IPS-20b (cell line): ENCODE data around the gene SLC22A5.

ENCODE experiments used
- H3K27ac ChIP-seq: one replicate; pipeline ENCODE4 v1.5.1; 2013; ENCODE audit warnings: low read length
- H3K27me3 ChIP-seq: 2 replicates; pipeline ENCODE4 v1.6.1; 2013; ENCODE audit warnings: mild to moderate bottlenecking, low read length, inconsistent platforms; ENCODE audit not compliant: insufficient read depth
- H3K36me3 ChIP-seq: 2 replicates; pipeline ENCODE4 v1.6.1; 2013; ENCODE audit warnings: low read depth, mild to moderate bottlenecking, inconsistent platforms, low read length, moderate library complexity; ENCODE audit not compliant: insufficient read depth
- H3K4me1 ChIP-seq: 2 replicates; pipeline ENCODE4 v1.6.1; 2013; ENCODE audit warnings: mild to moderate bottlenecking, control low read depth, inconsistent platforms, low read length, moderate library complexity; ENCODE audit not compliant: insufficient read depth
- H3K4me3 ChIP-seq: 2 replicates; pipeline ENCODE4 v1.5.1; 2013; ENCODE audit warnings: mild to moderate bottlenecking, low read length, inconsistent platforms
- H3K9ac ChIP-seq: 2 replicates; pipeline ENCODE4 v1.6.1; 2013; ENCODE audit warnings: low read depth, mild to moderate bottlenecking, inconsistent platforms, low read length, moderate library complexity
- H3K9me3 ChIP-seq: 2 replicates; pipeline ENCODE4 v1.6.1; 2013; ENCODE audit warnings: mild to moderate bottlenecking, low read depth, low read length, inconsistent platforms; ENCODE audit not compliant: insufficient read depth

Gene SLC22A5

GRCh38 chr5:132369474-132370180 lies at the start of gene SLC22A5:
Gene SLC22A5 (plus strand): TSS chr5:132369710. CDS start chr5:132369973, 263 bp downstream.
- peak within 1 kb of the TSS; percentile 80; the same call in 1 of the 2 replicates for H3K9ac ChIP-seq
- H3K9me3 ChIP-seq, result no peaks in the 10 kb centered on the region
- no peaks in the 10 kb centered on the region; the same call in 1 of the 2 replicates for H3K4me1 ChIP-seq
- peaks cover 25% of the 10 kb centered on the region for H3K27me3 ChIP-seq
- H3K36me3 ChIP-seq, result no peaks in the 10 kb centered on the region
- no peak within 1 kb of the TSS for H3K27ac ChIP-seq
- peak within 1 kb of the TSS; percentile 73 for H3K4me3 ChIP-seq

DNA sequence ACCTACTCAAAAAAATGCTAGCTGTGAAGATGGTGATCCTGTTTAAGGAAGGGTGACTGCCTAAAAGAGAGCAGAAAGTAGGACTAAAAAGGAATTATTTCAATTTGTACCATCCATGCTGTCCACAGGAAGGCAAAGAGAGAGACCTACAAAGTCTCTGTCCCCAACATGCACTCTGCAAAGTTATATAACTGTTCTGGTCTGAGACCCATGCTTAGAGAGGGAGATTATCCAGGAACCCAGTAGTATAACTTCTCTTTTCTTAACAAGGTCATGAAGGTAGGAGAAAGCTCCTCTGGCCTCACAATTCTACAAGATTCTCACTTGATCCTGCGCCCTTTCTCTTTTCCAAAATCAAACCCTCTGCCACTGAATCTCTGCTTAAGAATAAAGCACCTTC lies 49.5 kb upstream of the SLC22A5 start:
- no peaks in the 10 kb centered on the region for H3K27me3 ChIP-seq
- no peak overlapping the region for H3K4me3 ChIP-seq
- H3K4me1 ChIP-seq, result peaks cover 11% of the 10 kb centered on the region; the same call in 1 of the 2 replicates
- H3K36me3 ChIP-seq, result no peaks in the 10 kb centered on the region
- no peaks in the 10 kb centered on the region for H3K9me3 ChIP-seq
- H3K9ac ChIP-seq, result no peak overlapping the region
- H3K27ac ChIP-seq, result no peak overlapping the region

DNA sequence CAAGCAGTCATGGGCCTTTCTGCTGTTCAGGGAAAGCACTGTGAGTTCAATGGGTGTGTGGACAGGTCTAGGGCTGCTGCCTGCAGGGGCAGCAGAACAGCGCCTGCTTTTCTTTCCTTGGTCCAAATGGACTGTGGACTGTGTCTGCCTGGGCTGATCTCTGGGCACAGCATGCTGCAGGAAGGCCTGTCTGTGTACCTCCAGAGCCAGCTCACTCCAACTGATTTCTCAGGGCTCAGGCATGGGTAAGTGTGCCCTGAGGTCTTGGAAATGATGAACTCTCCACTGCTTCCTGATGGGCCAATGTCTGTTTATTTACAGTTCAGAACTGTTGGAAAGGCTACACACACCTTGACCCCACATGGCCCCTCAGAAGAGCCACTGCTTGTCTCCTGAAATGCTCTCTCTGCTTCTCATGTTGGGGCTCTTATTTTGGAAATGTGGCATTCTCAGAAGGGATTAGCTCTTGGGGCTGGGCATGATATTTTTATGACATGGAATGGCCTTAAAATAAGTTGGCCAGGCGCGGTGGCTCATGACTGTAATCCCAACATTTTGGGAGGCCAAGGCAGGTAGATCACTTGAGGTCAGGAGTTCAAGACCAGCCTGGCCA lies 48.3 kb upstream of the SLC22A5 start:
- no peak overlapping the region for H3K9ac ChIP-seq
- H3K27ac ChIP-seq, result no peak overlapping the region
- no peaks in the 10 kb centered on the region for H3K36me3 ChIP-seq
- peaks cover 11% of the 10 kb centered on the region; the same call in 1 of the 2 replicates for H3K4me1 ChIP-seq
- H3K27me3 ChIP-seq, result no peaks in the 10 kb centered on the region
- H3K9me3 ChIP-seq, result no peaks in the 10 kb centered on the region
- H3K4me3 ChIP-seq, result no peak overlapping the region

GRCh38 chr5:132322266-132322665 lies 47.2 kb upstream of the SLC22A5 start:
- Histone ChIP-seq H3K9ac (peak overlapping the region; percentile 44; the same call in 1 of the 2 replicates), H3K27me3 (no peaks in the 10 kb centered on the region), H3K4me1 (peaks cover 11% of the 10 kb centered on the region; the same call in 1 of the 2 replicates), H3K4me3 (peak overlapping the region; percentile 37; the same call in 1 of the 2 replicates), H3K36me3 (no peaks in the 10 kb centered on the region), H3K27ac (no peak overlapping the region), H3K9me3 (no peaks in the 10 kb centered on the region)

- Histone ChIP-seq H3K4me3 (no peak overlapping the region), H3K4me1 (peaks cover 11% of the 10 kb centered on the region; the same call in 1 of the 2 replicates), H3K9me3 (no peaks in the 10 kb centered on the region)
Observed at GRCh38 chr5:132323202-132323601, 46.3 kb upstream of the SLC22A5 start.

GRCh38 chr5:132325691-132326090 lies 43.8 kb upstream of the SLC22A5 start:
- Histone ChIP-seq H3K27me3 (no peaks in the 10 kb centered on the region), H3K9me3 (no peaks in the 10 kb centered on the region), H3K36me3 (no peaks in the 10 kb centered on the region)

More at GRCh38 chr5:132323202-132323601, 46.3 kb upstream of the SLC22A5 start:
- H3K36me3 ChIP-seq, result no peaks in the 10 kb centered on the region
- H3K27me3 ChIP-seq, result no peaks in the 10 kb centered on the region
- H3K9ac ChIP-seq, result no peak overlapping the region
- H3K27ac ChIP-seq, result no peak overlapping the region

DNA sequence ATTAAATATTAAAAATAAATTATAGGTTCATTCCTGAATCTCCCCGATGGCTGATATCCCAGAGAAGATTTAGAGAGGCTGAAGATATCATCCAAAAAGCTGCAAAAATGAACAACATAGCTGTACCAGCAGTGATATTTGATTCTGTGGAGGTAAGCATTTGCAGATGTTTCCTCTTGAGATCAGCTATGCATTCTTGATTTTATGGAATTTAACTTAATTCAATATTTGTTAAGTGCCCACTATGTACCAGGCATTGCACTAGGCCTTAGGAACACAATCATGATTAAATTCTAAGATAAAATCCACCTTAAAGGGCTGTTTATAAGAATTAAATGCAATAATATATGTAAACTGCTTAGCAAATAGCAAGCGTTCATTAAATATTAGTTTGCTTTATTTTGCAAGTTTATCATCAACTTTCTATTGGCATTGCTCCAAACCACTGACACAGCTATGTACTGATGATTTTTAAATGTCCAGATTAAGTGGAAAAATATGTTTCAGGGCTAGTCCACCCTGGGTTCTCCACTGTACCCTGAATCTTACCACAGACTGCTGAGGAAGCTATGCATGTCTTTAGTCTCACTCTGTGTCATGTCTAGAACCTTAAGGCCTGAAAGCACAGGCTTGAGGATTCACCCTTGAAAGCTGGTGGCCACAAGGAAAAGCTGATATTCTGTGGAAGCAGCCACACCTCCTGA lies 42.1 kb upstream of the SLC22A5 start:
- H3K4me3 ChIP-seq, result no peak overlapping the region
- H3K27ac ChIP-seq, result no peak overlapping the region
- H3K9ac ChIP-seq, result no peak overlapping the region
- H3K9me3 ChIP-seq, result no peaks in the 10 kb centered on the region
- H3K27me3 ChIP-seq, result no peaks in the 10 kb centered on the region
- peaks cover 5% of the 10 kb centered on the region; the same call in 1 of the 2 replicates for H3K4me1 ChIP-seq
- H3K36me3 ChIP-seq, result no peaks in the 10 kb centered on the region

More at GRCh38 chr5:132325691-132326090, 43.8 kb upstream of the SLC22A5 start:
- peaks cover 11% of the 10 kb centered on the region; the same call in 1 of the 2 replicates for H3K4me1 ChIP-seq
- no peak overlapping the region for H3K27ac ChIP-seq
- H3K4me3 ChIP-seq, result no peak overlapping the region
- H3K9ac ChIP-seq, result no peak overlapping the region

GRCh38 chr5:132334812-132335211 lies 34.7 kb upstream of the SLC22A5 start:
- Histone ChIP-seq H3K27ac (no peak overlapping the region), H3K9ac (no peak overlapping the region), H3K4me1 (0 out of 2 replicates have a peak, but pooled peaks cover 3% of the 10 kb centered on the region), H3K9me3 (no peaks in the 10 kb centered on the region), H3K4me3 (no peak overlapping the region), H3K27me3 (no peaks in the 10 kb centered on the region), H3K36me3 (no peaks in the 10 kb centered on the region)

- Histone ChIP-seq H3K4me1 (0 out of 2 replicates have a peak, but pooled peaks cover 3% of the 10 kb centered on the region), H3K36me3 (no peaks in the 10 kb centered on the region), H3K27me3 (no peaks in the 10 kb centered on the region), H3K27ac (no peak overlapping the region), H3K9ac (no peak overlapping the region), H3K4me3 (no peak overlapping the region), H3K9me3 (no peaks in the 10 kb centered on the region)
Observed at GRCh38 chr5:132335402-132335801, 34.1 kb upstream of the SLC22A5 start.

DNA sequence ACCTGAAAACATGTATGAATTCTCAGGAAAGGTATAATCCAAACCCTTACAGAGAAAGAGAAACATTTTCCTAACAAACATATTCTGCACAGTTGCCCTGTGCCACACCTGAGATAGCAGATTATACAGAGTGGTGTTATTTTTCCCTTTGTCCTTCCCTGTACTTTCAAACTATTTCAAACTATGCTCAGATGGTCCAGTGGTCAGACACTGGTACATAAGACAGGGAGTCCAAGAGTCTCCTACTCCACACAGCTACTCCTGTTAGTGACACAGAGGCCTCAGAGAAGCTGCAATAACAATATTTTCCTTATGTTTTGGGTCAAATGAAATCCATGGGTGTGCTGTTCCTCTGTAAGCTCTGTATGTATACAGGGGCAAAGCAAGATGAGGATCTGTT lies 30.0 kb upstream of the SLC22A5 start:
- H3K36me3 ChIP-seq, result no peaks in the 10 kb centered on the region
- no peaks in the 10 kb centered on the region for H3K9me3 ChIP-seq
- no peaks in the 10 kb centered on the region for H3K27me3 ChIP-seq

DNA sequence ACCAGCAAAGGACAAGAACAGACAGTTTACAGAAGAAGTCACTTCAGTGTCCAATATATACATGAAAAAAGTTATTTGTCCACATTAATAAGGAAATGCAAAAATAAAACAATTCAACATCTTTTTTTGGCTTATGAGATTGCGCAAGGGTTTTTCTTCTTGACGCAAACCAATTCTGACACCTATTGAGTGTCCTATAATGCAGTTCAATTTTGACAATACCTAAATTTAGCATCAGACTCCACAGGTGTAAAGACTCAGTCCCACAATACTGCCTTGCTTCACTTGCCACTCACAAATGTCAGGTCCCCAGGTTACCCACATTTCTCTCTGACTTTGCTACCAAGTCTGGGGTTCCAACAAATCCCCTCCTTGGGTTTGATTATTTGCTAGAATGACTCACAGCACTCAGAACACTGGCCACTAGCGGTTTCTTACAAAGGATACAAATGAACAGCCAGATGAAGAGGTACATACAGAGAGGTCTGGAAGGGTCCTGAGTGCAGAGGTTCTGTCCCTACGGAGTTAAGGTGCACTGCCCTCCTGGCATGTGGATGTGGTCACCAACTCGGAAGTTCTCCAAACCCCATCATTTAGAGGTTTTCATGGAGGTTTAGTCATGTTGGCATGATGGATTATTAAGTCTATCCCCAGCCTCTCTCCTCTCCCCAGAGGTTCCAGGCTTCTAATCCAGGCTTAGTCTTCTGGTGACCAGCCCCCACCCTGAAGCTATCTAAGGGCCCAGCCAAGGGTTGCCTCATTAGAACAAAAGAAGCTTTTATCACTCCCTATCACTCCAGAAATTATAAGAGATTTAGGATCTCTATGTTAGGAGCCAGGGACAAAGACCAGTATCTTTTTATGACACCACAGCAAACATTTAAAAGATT lies 27.0 kb upstream of the SLC22A5 start:
- H3K9me3 ChIP-seq, result no peaks in the 10 kb centered on the region
- H3K27me3 ChIP-seq, result no peaks in the 10 kb centered on the region
- no peaks in the 10 kb centered on the region for H3K36me3 ChIP-seq
- H3K4me1 ChIP-seq, result no peaks in the 10 kb centered on the region
- H3K4me3 ChIP-seq, result no peak overlapping the region
- H3K9ac ChIP-seq, result no peak overlapping the region
- no peak overlapping the region for H3K27ac ChIP-seq

More for the DNA sequence above, 30.0 kb upstream of the SLC22A5 start:
- no peak overlapping the region for H3K4me3 ChIP-seq
- H3K4me1 ChIP-seq, result 0 out of 2 replicates have a peak, but pooled peaks cover 3% of the 10 kb centered on the region
- no peak overlapping the region for H3K27ac ChIP-seq
- H3K9ac ChIP-seq, result no peak overlapping the region
